HAP-1 (cell line): Measurements from ENCODE around the gene GNRH2.
"Not testable (repeated sequence)": the region's sequence is repeated elsewhere in the genome, so short reads cannot be mapped to it uniquely, and the experiment has no call there.

Experiments
- DNase-seq, 2 experiments: peaks; one replicate each; pipeline ENCODE4 v3.0.0-alpha.2; 2016 to 2020; ENCODE audit warnings: low spot score in 2 of 2
- H3K27me3 ChIP-seq: fragments of 250-450 bp; sonication (Bioruptor Pico); 2 replicates; pipeline ENCODE4 v1.5.1; 2020; ENCODE audit warnings: low read depth, mild to moderate bottlenecking, moderate library complexity
- H3K36me3 ChIP-seq: fragments of 250-450 bp; sonication (Bioruptor Pico); replicated peaks from 2 replicates; pipeline ENCODE4 v1.5.1; 2020; ENCODE audit warnings: mild to moderate bottlenecking
- H3K4me1 ChIP-seq: fragments of 250-450 bp; sonication (Bioruptor Pico); 2 replicates; pipeline ENCODE4 v1.5.1; 2020; ENCODE audit warnings: mild to moderate bottlenecking
- H3K4me3 ChIP-seq: fragments of 250-450 bp; sonication (Bioruptor Pico); 2 replicates; pipeline ENCODE4 v1.5.1; 2020; ENCODE audit warnings: mild to moderate bottlenecking, moderate library complexity
- H3K9me3 ChIP-seq: fragments of 250-450 bp; sonication (Bioruptor Pico); 2 replicates; pipeline ENCODE4 v1.5.1; 2020; ENCODE audit warnings: mild to moderate bottlenecking, moderate library complexity
- in situ Hi-C: fragments of 300-500 bp; cut with MboI; formaldehyde crosslinking; loops from 3 replicates; pipeline ENCODE4 v1.14.3; 2020; ENCODE audit warnings: low sequenced_read_pairs, inconsistent platforms, mixed read lengths

Gene GNRH2

GRCh38 chr20:3071610-3072529 is 28.4 kb downstream of the GNRH2 start, which contains the start of gene OXT:
Gene OXT, plus strand, starts transcription at chr20:3071620. Its CDS starts 36 bp downstream, at chr20:3071656.
- Histone ChIP-seq H3K36me3 (no peaks in the 10 kb centered on the region), H3K4me3 (peak within 1 kb of the TSS; percentile 37), H3K4me1 (peaks cover 2% of the 10 kb centered on the region; the same call in 1 of the 2 replicates), H3K27me3 (no peaks in the 10 kb centered on the region), H3K9me3 (no peaks in the 10 kb centered on the region)
- in situ Hi-C loops, result no loop called here
- peak; percentile 30 to 76 for DNase-seq

- Histone ChIP-seq H3K9me3 (no peaks in the 10 kb centered on the region), H3K27me3 (no peaks in the 10 kb centered on the region), H3K36me3 (no peaks in the 10 kb centered on the region), H3K4me1 (peaks cover 2% of the 10 kb centered on the region; the same call in 1 of the 2 replicates), H3K4me3 (peak overlapping the region; percentile 37; the same call in 1 of the 2 replicates)
- no peak for DNase-seq
- in situ Hi-C loops, result no loop called here
These were observed 29.3 kb downstream of the GNRH2 start for GRCh38 chr20:3072530-3073250.

- H3K4me3 ChIP-seq, in situ Hi-C loops, H3K4me1 ChIP-seq, H3K9me3 ChIP-seq, H3K27me3 ChIP-seq, H3K36me3 ChIP-seq, DNase-seq: not testable (repeated sequence)
These were observed 29.8 kb downstream of the GNRH2 start for GRCh38 chr20:3073251-3073643.

- DNase-seq, result no peak
- in situ Hi-C loops, result no loop called here
- H3K27me3 ChIP-seq, result 0 out of 2 replicates have a peak, but pooled peaks cover 3% of the 10 kb centered on the region
- no peaks in the 10 kb centered on the region for H3K9me3 ChIP-seq
- no peak overlapping the region for H3K4me3 ChIP-seq
- no peaks in the 10 kb centered on the region for H3K36me3 ChIP-seq
- peaks cover 2% of the 10 kb centered on the region; the same call in 1 of the 2 replicates for H3K4me1 ChIP-seq
These were observed 31.4 kb downstream of the GNRH2 start for GRCh38 chr20:3074812-3075211.

GRCh38 chr20:3075315-3075714 is 31.9 kb downstream of the GNRH2 start:
- H3K27me3 ChIP-seq, H3K36me3 ChIP-seq, H3K9me3 ChIP-seq, H3K4me1 ChIP-seq, in situ Hi-C loops, H3K4me3 ChIP-seq, DNase-seq: not testable (repeated sequence)

GRCh38 chr20:3077618-3078134 is 34.3 kb downstream of the GNRH2 start:
- Histone ChIP-seq H3K4me1 (no peaks in the 10 kb centered on the region), H3K27me3 (0 out of 2 replicates have a peak, but pooled peaks cover 3% of the 10 kb centered on the region), H3K36me3 (no peaks in the 10 kb centered on the region), H3K4me3 (no peak overlapping the region), H3K9me3 (no peaks in the 10 kb centered on the region)
- no peak for DNase-seq
- in situ Hi-C loops, result no loop called here

GRCh38 chr20:3080939-3081388 is 37.5 kb downstream of the GNRH2 start:
- in situ Hi-C loops, result no loop called here
- no peaks in the 10 kb centered on the region for H3K9me3 ChIP-seq
- H3K4me1 ChIP-seq, result no peaks in the 10 kb centered on the region
- H3K36me3 ChIP-seq, result no peaks in the 10 kb centered on the region
- no peak overlapping the region for H3K4me3 ChIP-seq
- H3K27me3 ChIP-seq, result peaks cover 3% of the 10 kb centered on the region; the same call in 1 of the 2 replicates
- no peak for DNase-seq

GRCh38 chr20:3081641-3082040 is 38.2 kb downstream of the GNRH2 start:
- H3K4me3 ChIP-seq, result no peak overlapping the region
- no peaks in the 10 kb centered on the region for H3K36me3 ChIP-seq
- H3K27me3 ChIP-seq, result peaks cover 3% of the 10 kb centered on the region; the same call in 1 of the 2 replicates
- in situ Hi-C loops, result no loop called here
- no peaks in the 10 kb centered on the region for H3K4me1 ChIP-seq
- no peaks in the 10 kb centered on the region for H3K9me3 ChIP-seq
- DNase-seq, result no peak

GRCh38 chr20:3082306-3082951 is 39.0 kb downstream of the GNRH2 start:
- H3K36me3 ChIP-seq, result no peaks in the 10 kb centered on the region
- H3K4me1 ChIP-seq, result no peaks in the 10 kb centered on the region
- DNase-seq, result no peak
- no peak overlapping the region for H3K4me3 ChIP-seq
- in situ Hi-C loops, result no loop called here
- H3K9me3 ChIP-seq, result no peaks in the 10 kb centered on the region
- peaks cover 3% of the 10 kb centered on the region; the same call in 1 of the 2 replicates for H3K27me3 ChIP-seq

GRCh38 chr20:3082955-3083952 is 39.8 kb downstream of the GNRH2 start:
- in situ Hi-C loops, result no loop called here
- H3K36me3 ChIP-seq, result no peaks in the 10 kb centered on the region
- H3K4me3 ChIP-seq, result no peak overlapping the region
- no peak for DNase-seq
- no peaks in the 10 kb centered on the region for H3K9me3 ChIP-seq
- no peaks in the 10 kb centered on the region; the same call in 1 of the 2 replicates for H3K27me3 ChIP-seq
- H3K4me1 ChIP-seq, result no peaks in the 10 kb centered on the region

GRCh38 chr20:3084283-3084985 is 41.0 kb downstream of the GNRH2 start, which contains the start of gene AVP:
Gene AVP, minus strand, starts transcription at chr20:3084724. Its CDS starts 50 bp downstream, at chr20:3084674.
- H3K9me3 ChIP-seq, result no peaks in the 10 kb centered on the region
- no peak within 1 kb of the TSS for H3K4me3 ChIP-seq
- H3K36me3 ChIP-seq, result no peaks in the 10 kb centered on the region
- in situ Hi-C loops, result no loop called here
- H3K27me3 ChIP-seq, result no peaks in the 10 kb centered on the region; the same call in 1 of the 2 replicates
- H3K4me1 ChIP-seq, result no peaks in the 10 kb centered on the region
- DNase-seq, result no peak

GRCh38 chr20:3084986-3085360 is 41.6 kb downstream of the GNRH2 start:
- H3K4me3 ChIP-seq, result no peak overlapping the region
- DNase-seq, result no peak
- H3K9me3 ChIP-seq, result no peaks in the 10 kb centered on the region
- H3K4me1 ChIP-seq, result no peaks in the 10 kb centered on the region
- no peaks in the 10 kb centered on the region; the same call in 1 of the 2 replicates for H3K27me3 ChIP-seq
- in situ Hi-C loops, result no loop called here
- no peaks in the 10 kb centered on the region for H3K36me3 ChIP-seq
